HG03108 (cell line): ENCODE measurements around the gene ANO2.

Experiments
- ATAC-seq: cut with Tn5 transposase; IDR thresholded peaks from one replicate; pipeline ENCODE4 v1.9.1; 2021; ENCODE audit warnings: moderate library complexity; ENCODE audit not compliant: unreplicated experiment

Gene ANO2

GRCh38 chr12:5784462-5785130 is 160.5 kb downstream of the ANO2 start:
- no peak for ATAC-seq

- no peak for ATAC-seq
Observed at GRCh38 chr12:5783289-5783920, 161.7 kb downstream of the ANO2 start.

GRCh38 chr12:5780536-5780935 is 164.5 kb downstream of the ANO2 start:
- ATAC-seq, result no peak

DNA sequence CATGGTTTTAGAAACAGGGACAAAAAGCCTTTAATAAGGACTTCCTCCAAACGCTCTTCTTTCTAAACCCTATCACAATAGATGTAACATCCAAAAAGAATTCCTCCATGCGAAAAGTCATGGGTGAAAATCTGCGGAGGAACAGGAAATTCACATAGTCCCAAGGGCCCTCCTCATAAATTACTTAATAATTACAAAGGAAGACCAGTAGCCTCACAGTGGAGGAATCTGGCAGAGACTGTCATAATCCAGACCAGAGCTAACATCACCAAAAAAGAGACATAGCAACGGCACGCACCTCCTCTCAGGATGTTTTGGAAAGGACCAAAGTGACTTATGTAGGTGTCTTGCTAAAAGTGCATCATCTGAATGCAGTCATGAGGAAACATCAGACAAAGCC is 165.7 kb downstream of the ANO2 start:
- no peak for ATAC-seq

DNA sequence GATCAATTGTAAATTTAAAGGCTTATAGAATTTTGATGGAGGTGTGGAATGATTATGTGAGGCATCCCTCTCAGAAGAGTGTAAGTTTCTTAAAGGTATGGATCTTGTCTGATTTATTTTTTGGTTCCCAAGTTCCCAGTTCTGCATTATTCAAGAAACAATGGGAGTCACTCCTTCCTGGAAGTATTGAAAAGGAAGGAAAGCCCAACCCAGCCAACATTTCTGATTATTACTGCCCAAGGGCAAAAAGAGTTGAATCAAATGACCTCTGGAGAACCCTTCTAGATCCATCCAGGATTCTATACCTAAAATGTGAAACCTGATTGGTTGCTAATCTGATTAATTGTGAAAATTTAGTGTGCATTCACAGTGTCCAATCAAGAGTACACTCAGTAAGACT is 166.2 kb downstream of the ANO2 start:
- no peak for ATAC-seq

GRCh38 chr12:5777451-5777850 is 167.6 kb downstream of the ANO2 start:
- ATAC-seq, result no peak

DNA sequence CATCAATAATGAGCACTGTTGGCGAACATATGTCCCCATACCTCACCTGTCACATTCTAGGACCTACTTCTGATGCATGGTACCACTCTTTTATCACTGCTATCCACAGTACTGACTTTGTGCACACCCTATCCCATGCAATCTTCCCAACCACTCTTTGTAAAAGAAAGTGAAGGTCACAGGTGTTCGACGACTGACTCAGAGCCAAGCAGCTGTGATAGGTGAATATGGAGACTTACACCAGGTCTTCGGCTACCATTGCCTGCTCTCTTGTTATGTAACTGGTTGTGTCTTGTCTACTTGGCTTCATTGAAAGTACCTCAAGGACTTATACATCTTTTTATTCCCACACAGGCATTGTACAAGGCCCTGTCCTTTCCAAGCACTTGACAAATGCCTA is 169.0 kb downstream of the ANO2 start:
- ATAC-seq, result no peak

DNA sequence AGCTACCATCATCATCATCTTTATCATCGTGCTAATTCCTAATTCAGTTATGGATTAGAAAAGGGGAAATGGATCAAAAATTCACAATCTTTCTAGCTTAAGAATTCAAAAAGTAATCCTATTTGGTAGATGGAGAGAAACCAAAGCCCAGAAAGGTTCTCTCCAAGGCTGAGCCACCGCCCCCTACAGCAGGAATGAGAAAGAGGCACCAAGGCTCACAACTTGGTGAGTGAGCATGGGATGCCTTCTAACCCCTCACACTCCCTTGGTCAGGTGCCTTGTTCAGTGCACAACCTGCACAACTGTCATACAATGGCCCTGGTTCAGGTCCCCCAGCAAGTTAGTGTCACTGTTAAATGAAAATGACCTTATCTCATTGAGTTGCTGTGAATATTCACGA is 171.5 kb downstream of the ANO2 start:
- ATAC-seq, result no peak

DNA sequence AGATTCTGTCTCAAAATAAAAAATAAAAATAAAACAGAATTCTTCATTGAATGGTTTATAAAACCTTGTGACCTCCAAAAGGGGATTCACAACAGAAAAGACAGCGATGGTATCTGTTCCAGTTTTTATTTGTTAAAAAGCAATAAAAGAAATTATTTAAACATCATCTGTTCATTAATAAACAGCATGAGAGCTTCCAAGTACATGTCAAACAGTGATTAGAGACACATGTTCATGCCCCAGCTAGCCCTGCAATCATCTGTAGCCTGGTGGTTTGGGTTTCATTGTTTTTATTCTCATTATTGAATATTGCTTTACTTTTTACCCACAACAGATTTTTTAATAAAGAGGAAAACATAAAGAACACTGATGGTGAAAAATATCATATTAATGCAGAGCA is 173.3 kb downstream of the ANO2 start:
- ATAC-seq, result no peak

GRCh38 chr12:5770727-5771126 is 174.3 kb downstream of the ANO2 start:
- no peak for ATAC-seq

DNA sequence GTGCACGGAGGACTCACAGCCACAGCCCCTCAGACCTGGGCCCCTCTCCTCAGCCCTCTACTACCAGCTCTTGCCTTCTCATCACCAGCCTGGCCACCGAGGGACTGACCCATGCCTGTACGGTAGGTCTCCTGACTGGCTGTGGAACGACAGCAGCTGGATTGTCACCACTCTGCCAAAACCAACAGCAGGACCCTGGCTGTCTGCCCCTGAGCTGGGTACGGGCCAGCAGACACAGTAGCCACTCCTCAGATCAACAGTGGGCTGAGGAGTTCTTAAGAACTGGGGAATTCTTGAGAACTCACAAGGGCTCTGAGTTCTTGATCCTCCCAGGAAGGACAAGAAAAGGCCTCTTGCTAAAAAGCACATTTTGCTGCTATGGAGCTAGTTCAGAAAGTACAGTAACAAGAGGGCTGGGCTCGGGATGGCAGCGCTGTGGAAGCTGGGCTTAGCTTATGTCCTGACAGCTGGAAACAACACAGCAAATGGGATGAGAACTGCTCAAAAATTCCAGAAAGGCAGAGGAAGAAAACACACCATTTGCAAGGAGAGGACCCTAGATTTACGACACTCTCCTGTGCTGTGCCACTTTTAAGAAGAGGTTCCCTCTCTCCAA is 176.4 kb downstream of the ANO2 start:
- no peak for ATAC-seq

DNA sequence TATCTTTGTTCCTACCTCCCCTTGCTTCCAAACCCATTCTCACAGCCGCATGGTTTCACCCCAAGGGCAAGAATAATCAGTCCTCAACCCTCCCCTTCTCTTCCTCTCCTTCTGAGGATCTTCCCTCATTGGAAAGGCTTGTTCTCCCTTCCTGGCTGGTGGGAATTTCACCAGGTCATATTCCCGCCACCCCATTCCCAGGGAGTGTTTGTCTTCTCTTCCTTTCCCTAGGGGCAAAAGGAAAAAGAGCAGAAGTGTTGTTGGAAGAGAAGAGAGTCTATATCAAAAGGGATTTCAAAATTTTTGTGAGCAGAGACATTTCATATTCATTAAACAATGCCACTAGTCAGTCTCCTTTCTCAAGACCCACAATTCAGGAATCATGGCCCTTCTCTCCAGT is 176.9 kb downstream of the ANO2 start:
- ATAC-seq, result no peak

DNA sequence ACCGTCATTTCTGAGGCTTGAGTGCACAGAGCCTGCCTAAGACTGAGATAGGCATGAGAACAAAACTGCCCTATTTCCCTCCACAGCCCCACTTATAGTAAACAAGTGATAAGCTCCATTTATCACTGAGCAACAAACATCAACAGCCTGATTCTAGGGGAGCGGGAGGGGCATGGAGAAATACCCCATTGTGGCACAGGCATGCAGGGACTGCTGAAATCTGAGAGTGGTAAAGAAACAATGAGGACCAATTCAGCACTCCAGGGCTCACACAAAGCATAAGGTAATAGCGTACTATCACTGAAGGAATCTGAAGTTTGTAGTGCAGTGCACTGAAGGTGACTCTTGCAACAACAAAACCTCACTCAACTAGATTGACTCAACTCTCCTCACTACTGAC is 186.7 kb downstream of the ANO2 start:
- ATAC-seq, result no peak

DNA sequence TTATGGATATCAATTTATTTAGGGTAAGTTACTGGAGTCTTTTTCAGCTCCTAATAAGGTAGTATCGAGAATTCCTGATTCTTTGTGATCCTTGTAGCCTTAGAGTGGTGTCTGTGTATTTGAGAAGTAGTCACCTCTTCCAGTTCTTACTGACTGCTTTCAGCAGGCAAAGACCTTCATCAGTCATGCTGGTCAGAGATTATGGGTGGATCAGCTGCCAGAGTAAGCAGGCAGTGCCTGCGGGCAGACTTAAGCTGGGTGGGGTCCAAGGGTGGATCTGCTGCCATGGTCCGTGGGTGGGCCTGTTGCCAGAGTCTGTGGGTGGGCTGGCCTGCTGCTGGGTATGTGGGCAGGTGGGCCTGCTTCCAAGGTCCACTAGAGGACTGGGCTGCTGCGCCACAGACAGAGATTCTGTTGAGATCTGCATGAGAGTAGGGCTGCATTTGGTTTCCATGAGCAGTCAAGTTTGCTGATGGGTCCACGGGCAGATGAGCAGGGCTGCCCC is 188.7 kb downstream of the ANO2 start:
- ATAC-seq, result no peak

GRCh38 chr12:5748027-5748426 is 197.0 kb downstream of the ANO2 start:
- ATAC-seq, result no peak

DNA sequence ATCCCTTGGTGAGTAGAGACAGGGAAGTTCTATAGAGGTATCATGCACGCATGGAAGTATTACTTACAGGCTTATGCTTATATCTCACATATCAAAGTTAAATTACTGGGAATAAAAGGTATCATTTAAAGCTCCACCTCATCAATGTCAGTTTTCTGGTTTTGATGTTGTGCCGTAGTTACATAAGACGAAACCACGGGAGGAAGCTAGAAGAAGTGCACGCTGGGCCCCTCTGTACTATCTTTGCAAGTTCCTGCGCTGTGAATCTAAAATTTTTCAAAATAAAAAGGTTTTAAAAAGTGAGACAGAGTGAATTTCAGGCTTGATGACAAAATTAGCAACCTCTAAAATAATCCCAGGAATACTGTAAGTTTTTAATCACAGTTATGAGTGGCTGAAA is 198.1 kb downstream of the ANO2 start:
- ATAC-seq, result no peak

- ATAC-seq, result no peak
Observed at GRCh38 chr12:5746036-5746908, 198.8 kb downstream of the ANO2 start.

GRCh38 chr12:5745251-5745888 is 199.7 kb downstream of the ANO2 start:
- no peak for ATAC-seq

DNA sequence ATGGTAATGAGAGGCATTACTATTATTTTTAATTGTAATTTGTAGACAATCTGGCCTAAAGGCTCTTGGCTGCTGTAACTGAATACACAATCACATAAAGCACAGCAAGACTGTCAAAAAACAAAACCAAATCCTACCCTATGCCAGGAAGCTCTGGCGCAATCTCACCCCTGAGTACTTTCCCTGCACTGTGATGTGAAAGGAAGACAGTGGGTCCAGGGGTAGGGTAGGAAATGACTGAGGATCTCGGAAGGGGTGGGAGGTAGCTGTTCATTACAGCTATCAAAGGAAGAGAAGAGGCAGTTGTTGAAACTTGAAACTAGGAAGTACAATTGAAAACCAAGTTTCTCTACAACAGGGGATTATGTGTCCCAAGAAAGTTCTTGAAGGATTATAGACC is 202.8 kb downstream of the ANO2 start:
- ATAC-seq, result no peak

DNA sequence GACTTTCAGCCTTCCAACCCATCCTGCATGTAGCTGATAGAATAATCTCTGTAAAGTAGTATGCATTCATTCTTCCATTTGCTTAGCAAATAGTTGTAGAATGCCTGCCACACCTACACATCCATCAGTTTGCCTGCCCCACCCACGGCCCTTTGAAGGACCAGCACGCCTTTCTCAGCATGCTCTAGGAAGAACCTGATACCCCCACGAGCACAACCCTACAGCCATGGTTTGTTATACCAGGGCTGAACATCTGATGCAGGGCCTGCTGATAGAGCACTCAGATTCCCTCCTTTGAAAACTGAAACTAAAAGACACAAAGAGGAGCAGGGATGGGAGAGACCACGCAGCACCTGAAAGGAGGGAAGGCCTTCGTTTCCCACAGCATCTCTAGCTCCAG is 205.1 kb downstream of the ANO2 start:
- no peak for ATAC-seq

- no peak for ATAC-seq
Observed at GRCh38 chr12:5737778-5738177, 207.3 kb downstream of the ANO2 start.
